K562 (cell line): ENCODE measurements around the gene MRPL32. TPM values are rescaled to one million over a fixed set of nuclear protein-coding genes. Genes with fewer than 3 reads are reported as not detected.
"Not testable (repeated sequence)": the region's sequence is repeated elsewhere in the genome, so short reads cannot be mapped to it uniquely, and the experiment has no call there.

Experiments used
- ATAC-seq: fragments of 200-7000 bp; cut with Tn5 transposase; 3 replicates; pipeline ENCODE4 v1.9.1; 2020; ENCODE audit warnings: moderate library complexity
- BruUV-seq: library from RNA; stranded (reverse); fragments of 400-500 nt; replicated peaks from 2 replicates; lab custom pipeline; 2021; lab: Mats Ljungman, UMichigan
- CTCF ChIA-PET: fragments of 300-600 bp; formaldehyde crosslinking; extraction: SDS; loops from one replicate; lab custom pipeline; 2021; ENCODE audit warnings: low intra/inter-chr PET ratio; lab: Yijun Ruan, JAX
- POLR2A ChIA-PET: fragments of 300-600, 350-650 bp; sonication (Branson Sonifier 250); formaldehyde crosslinking; extraction: SDS; loops from one replicate; lab custom pipeline; 2021; ENCODE audit warnings: antibody characterized with exemption, inconsistent platforms; lab: Yijun Ruan, JAX
- DNase-seq, 4 experiments: peaks; one replicate each; pipeline versions ENCODE4 v3.0.0 to v3.0.0-alpha.2; 2011 to 2018; ENCODE audit warnings: low spot score in 3 of 4, mixed read lengths in 3 of 4; ENCODE audit errors: extremely low read depth in 1 of 4
- FAIRE-seq: peaks from 2 replicates; lab custom pipeline; 2011; peaks lifted over from hg19 to GRCh38; lab: Jason Lieb, UNC
- H2AFZ ChIP-seq: 2 replicates; pipeline ENCODE4 v1.6.0; 2011; ENCODE audit warnings: low read depth, low read length, control low read depth, inconsistent platforms
- H3K27ac ChIP-seq: fragments of 200-600 bp; 3 replicates; pipeline ENCODE4 v1.8.0; 2011; ENCODE audit warnings: low read depth, mild to moderate bottlenecking, control low read depth, inconsistent platforms, low read length, moderate library complexity, mixed read lengths; ENCODE audit errors: extremely low read depth
- H3K27me3 ChIP-seq, 2 experiments: fragments of 300-600 bp in 1 of 2; 2 replicates in 1 of 2; 3 replicates in 1 of 2; pipeline versions ENCODE4 v1.6.0 to v1.8.0; 2011; ENCODE audit warnings: inconsistent platforms in 2 of 2, low read length in 2 of 2, mild to moderate bottlenecking in 1 of 2, mixed read lengths in 1 of 2, moderate library complexity in 1 of 2; ENCODE audit not compliant: control insufficient read depth in 2 of 2, insufficient read depth in 2 of 2
- H3K36me3 ChIP-seq: fragments of 300-600 bp; 3 replicates; pipeline ENCODE4 v1.8.0; 2011; ENCODE audit warnings: mild to moderate bottlenecking, low read length, inconsistent platforms; ENCODE audit not compliant: control insufficient read depth, insufficient read depth
- H3K4me1 ChIP-seq, 2 experiments: fragments of 200-600 bp in 1 of 2; replicated peaks in 1 of 2; 2 replicates in 1 of 2; 3 replicates in 1 of 2; pipeline versions ENCODE4 v1.5.1 to v1.8.0; 2011; ENCODE audit warnings: inconsistent platforms in 2 of 2, low read length in 2 of 2, mild to moderate bottlenecking in 1 of 2, mixed read lengths in 1 of 2, moderate library complexity in 1 of 2; ENCODE audit not compliant: control insufficient read depth in 2 of 2, insufficient read depth in 2 of 2
- H3K4me2 ChIP-seq: 2 replicates; pipeline ENCODE4 v1.6.1; 2011; ENCODE audit warnings: low read length, control low read depth, inconsistent platforms, mixed read lengths; ENCODE audit not compliant: insufficient read depth
- H3K4me3 ChIP-seq: fragments of 200-600 bp; sonication (generic), shearing (Covaris generic); 2 replicates; pipeline ENCODE4 v1.5.1; 2016; ENCODE audit warnings: control low read depth, inconsistent platforms
- H3K79me2 ChIP-seq: fragments of 200-600 bp; 3 replicates; pipeline ENCODE4 v1.8.0; 2011; ENCODE audit warnings: low read length, inconsistent platforms; ENCODE audit not compliant: control insufficient read depth, insufficient read depth
- H3K9ac ChIP-seq, 2 experiments: 2 replicates each; pipeline versions ENCODE4 v1.6.0 to v1.6.1; 2011; ENCODE audit warnings: low read depth in 2 of 2, low read length in 2 of 2, control low read depth in 1 of 2, inconsistent platforms in 1 of 2, mild to moderate bottlenecking in 1 of 2, mixed read lengths in 1 of 2; ENCODE audit not compliant: insufficient read depth in 1 of 2
- H3K9me1 ChIP-seq: one replicate; pipeline ENCODE4 v1.6.0; 2011; ENCODE audit warnings: inconsistent platforms, mild to moderate bottlenecking, low read length, moderate library complexity; ENCODE audit not compliant: control insufficient read depth, insufficient read depth
- H3K9me3 ChIP-seq: replicated peaks from 2 replicates; pipeline ENCODE4 v1.5.1; 2011; ENCODE audit warnings: low read depth, low read length, inconsistent platforms; ENCODE audit not compliant: control insufficient read depth, insufficient read depth
- H4K20me1 ChIP-seq: replicated peaks from 2 replicates; pipeline ENCODE4 v1.6.1; 2011; ENCODE audit warnings: low read length, inconsistent platforms, mixed read lengths; ENCODE audit not compliant: control insufficient read depth, insufficient read depth
- ARID1B ChIP-seq: fragments of 450-650 bp; IDR thresholded peaks from 2 replicates; pipeline ENCODE4 v1.6.1; 2016; ENCODE audit warnings: antibody characterized with exemption, mild to moderate bottlenecking, inconsistent platforms
- BMI1 ChIP-seq: fragments of 150-350 bp; IDR thresholded peaks from 2 replicates; pipeline ENCODE4 v1.6.1; 2014; ENCODE audit warnings: low read length
- CBFA2T2 ChIP-seq: fragments of 450-650 bp; conservative IDR thresholded peaks from 2 replicates; pipeline ENCODE4 v1.6.1; 2017; ENCODE audit warnings: mild to moderate bottlenecking
- CBFA2T3 ChIP-seq: fragments of 450-650 bp; IDR thresholded peaks from 2 replicates; pipeline ENCODE4 v1.6.1; 2017
- KDM1A ChIP-seq, 2 experiments: fragments of 450-650 bp; IDR thresholded peaks; 2 replicates each; pipeline ENCODE4 v1.6.1; 2016; ENCODE audit warnings: mild to moderate bottlenecking in 2 of 2
- MBD2 ChIP-seq: sonication (generic); IDR thresholded peaks from 2 replicates; pipeline ENCODE4 v1.6.1; 2016; ENCODE audit warnings: low read depth, borderline replicate concordance
- PHF8 ChIP-seq: fragments of 200-600 bp; sonication (generic); IDR thresholded peaks from 2 replicates; pipeline ENCODE4 v1.6.1; 2012; ENCODE audit warnings: mixed run types, mild to moderate bottlenecking, inconsistent platforms, low read length, moderate library complexity, borderline replicate concordance
- RBM17 ChIP-seq: fragments of 200-400 bp; formaldehyde crosslinking; IDR thresholded peaks from 2 replicates; pipeline ENCODE4 v1.6.1; 2017; ENCODE audit warnings: low read depth, mild to moderate bottlenecking, low read length, borderline replicate concordance
- TAL1 ChIP-seq: fragments of 450-650 bp; IDR thresholded peaks from 2 replicates; pipeline ENCODE4 v1.6.1; 2016; ENCODE audit warnings: mild to moderate bottlenecking
- TCF3 ChIP-seq: sonication (generic); formaldehyde crosslinking; IDR thresholded peaks from 2 replicates; pipeline ENCODE4 v1.4.0; 2020; ENCODE audit warnings: mild to moderate bottlenecking, missing genetic modification reagents
- TCF7 ChIP-seq: sonication (generic); IDR thresholded peaks from 2 replicates; pipeline ENCODE4 v1.6.1; 2016; ENCODE audit warnings: antibody characterized with exemption, borderline replicate concordance
- TCF7L2 ChIP-seq: fragments of 150-350 bp; IDR thresholded peaks from 2 replicates; pipeline ENCODE4 v1.6.1; 2016; ENCODE audit warnings: low read depth, mild to moderate bottlenecking, low read length, moderate library complexity
- TEAD4 ChIP-seq, 2 experiments: sonication (generic) in 1 of 2; formaldehyde crosslinking in 1 of 2; IDR thresholded peaks; 2 replicates each; pipeline versions ENCODE4 v1.6.1 to v1.8.0; 2012 to 2022; ENCODE audit warnings: borderline replicate concordance in 1 of 2, inconsistent platforms in 1 of 2, low read length in 1 of 2, mild to moderate bottlenecking in 1 of 2, missing genetic modification reagents in 1 of 2
- ZNF134 ChIP-seq: fragments of 250-450 bp; sonication (Bioruptor Pico); conservative IDR thresholded peaks from 2 replicates; pipeline ENCODE4 v1.4.0; 2020
- ZSCAN29 ChIP-seq: fragments of 450-650 bp; IDR thresholded peaks from 2 replicates; pipeline ENCODE4 v1.6.1; 2017
- WGBS: fragments of 100-300 bp; shearing (Covaris generic); methylation state at CpG from one replicate; pipeline ENCODE4 v1.1.6; 2016; ENCODE audit warnings: low coverage, mixed read lengths; ENCODE audit not compliant: insufficient coverage; ENCODE audit errors: missing lambda C conversion rate; 5-methylcytosine and 5-hydroxymethylcytosine counted together
- in situ Hi-C: fragments of 300-500 bp; cut with MboI; formaldehyde crosslinking; loops from 4 replicates; pipeline ENCODE4 v1.15.0; 2018; ENCODE audit warnings: inconsistent platforms, mixed read lengths
- intact Hi-C: fragments of 100-400 bp; cut with micrococcal nuclease; formaldehyde crosslinking; loops from 2 replicates; pipeline ENCODE4 v1.14.2; 2022
- polyA plus RNA-seq, 8 experiments: library from polyadenylated mRNA; depleted of rRNA in 4 of 8; stranded (reverse) in 5 of 8; unstranded in 3 of 8; fragments of >200 nt; fragmentation: Nextera tagmentation in 2 of 8; fragmentation: Illumina TruSeq in 1 of 8; extraction: Ambion mirVana in 2 of 8; extraction: Trizol in 1 of 8; gene quantifications; 2 replicates each; pipeline versions ENCODE4 v1.2.1 to v1.2.3, GENCODE V29; 2011 to 2014; ENCODE audit warnings: inconsistent platforms in 1 of 8, missing spikeins in 1 of 8
- total RNA-seq, 7 experiments: library from RNA; depleted of rRNA in 6 of 7; stranded (reverse); fragments of >200 nt in 6 of 7; fragmentation: Illumina TruSeq in 2 of 7; extraction: Trizol in 2 of 7; gene quantifications; 2 replicates each; pipeline versions ENCODE4 v1.2.1 to v1.2.3, GENCODE V29; 2011 to 2021; ENCODE audit warnings: low replicate concordance in 1 of 7

Gene MRPL32
- total and polyA plus RNA-seq, 9 of the 15 experiments (the other 6 are each of a cell fraction or from before 2014, with no cell fraction given): 75.5 to 351 (median 138) TPM

GRCh38 chr7:42883950-42884349, 48.2 kb upstream of the MRPL32 start (continued):
- TF ChIP-seq ZNF134 (CRISPR knock-in tag) (no peak), ZSCAN29 (no peak), MBD2 (no peak), PHF8 (no peak), TCF7L2 (no peak), RBM17 (no peak), BMI1 (no peak), TCF7 (no peak)

GRCh38 chr7:42885183-42885582, 47.0 kb upstream of the MRPL32 start:
- H3K36me3 ChIP-seq; DNase-seq; in situ Hi-C loops; FAIRE-seq; H3K9ac ChIP-seq; H3K27ac ChIP-seq; H3K9me1 ChIP-seq; POLR2A ChIA-PET; H3K4me2 ChIP-seq; H3K27me3 ChIP-seq; H2AFZ ChIP-seq; H4K20me1 ChIP-seq; H3K4me3 ChIP-seq; ATAC-seq; H3K79me2 ChIP-seq; H3K9me3 ChIP-seq; intact Hi-C loops; CTCF ChIA-PET; BruUV-seq; TF ChIP-seq TEAD4 (CRISPR knock-in tag; IDR thresholded peaks at IDR 0.05; ENCODE audit: borderline replicate concordance): not testable (repeated sequence)
- peaks cover 3 to 27% of the 10 kb centered on the region in 2 experiments; a peak in 2 of 5 replicates for H3K4me1 ChIP-seq
- WGBS: 9% methylated on average over 7 of the region's 8 CpGs
- TF ChIP-seq CBFA2T3 (peak; percentile 81), TEAD4 (IDR thresholded peaks at IDR 0.05; ENCODE audit: low read length) (0 out of 2 replicates have a peak, but pooled peaks have one; percentile 16), KDM1A (IDR thresholded peaks at IDR 0.05) (peak; percentile 64 to 68), TAL1 (peak; percentile 46; the same call in 1 of the 2 replicates), TCF3 (CRISPR knock-in tag) (peak; percentile 17; the same call in 1 of the 2 replicates), CBFA2T2 (peak; percentile 59), ARID1B (peak; percentile 47)
